Neural cell (in vitro differentiated cells): ENCODE results near the gene BANP. TPM values are rescaled to one million over a fixed set of nuclear protein-coding genes. Genes with fewer than 3 reads are reported as not detected.

ENCODE experiments used
- H2AFZ ChIP-seq: fragments of 200-600, 300-800 bp; sonication (generic), shearing (Covaris generic); 2 replicates; pipeline ENCODE4 v1.6.0; 2014; ENCODE audit warnings: low read depth, mild to moderate bottlenecking, antibody characterized with exemption, low read length, moderate library complexity
- H3F3A ChIP-seq: fragments of 200-600 bp; shearing (Covaris generic); 2 replicates; pipeline ENCODE4 v1.6.1; 2016; ENCODE audit warnings: mild to moderate bottlenecking, moderate library complexity, mixed read lengths, antibody characterized with exemption, low read length; ENCODE audit not compliant: insufficient read depth, poor library complexity, severe bottlenecking
- H3K27ac ChIP-seq: fragments of 200-600, 300-800 bp; sonication (generic), shearing (Covaris generic); 2 replicates; pipeline ENCODE4 v1.5.1; 2014; ENCODE audit warnings: mild to moderate bottlenecking, low read length, moderate library complexity
- H3K27me3 ChIP-seq: fragments of 300-800, 200-600 bp; sonication (generic), shearing (Covaris generic); 2 replicates; pipeline ENCODE4 v1.6.0; 2014; ENCODE audit warnings: mild to moderate bottlenecking, low read depth, low read length, moderate library complexity; ENCODE audit not compliant: insufficient read depth
- H3K36me3 ChIP-seq: fragments of 300-800, 200-600 bp; sonication (generic), shearing (Covaris generic); 2 replicates; pipeline ENCODE4 v1.5.1; 2014; ENCODE audit warnings: mild to moderate bottlenecking, antibody characterized with exemption, low read length, moderate library complexity; ENCODE audit not compliant: insufficient read depth
- H3K4me2 ChIP-seq: fragments of 300-800, 200-600 bp; sonication (generic), shearing (Covaris generic); 2 replicates; pipeline ENCODE4 v1.6.0; 2014; ENCODE audit warnings: mild to moderate bottlenecking, low read length
- H3K4me3 ChIP-seq: fragments of 300-800, 200-600 bp; sonication (generic), shearing (Covaris generic); 2 replicates; pipeline ENCODE4 v1.5.1; 2014; ENCODE audit warnings: mild to moderate bottlenecking, low read length, moderate library complexity
- H3K79me2 ChIP-seq: fragments of 200-600 bp; shearing (Covaris generic); replicated peaks from 2 replicates; pipeline ENCODE4 v1.6.0; 2014; ENCODE audit warnings: mild to moderate bottlenecking, low read length, moderate library complexity; ENCODE audit not compliant: insufficient read depth
- H3K9ac ChIP-seq: fragments of 300-800, 200-600 bp; sonication (generic), shearing (Covaris generic); 2 replicates; pipeline ENCODE4 v1.6.1; 2016; ENCODE audit warnings: mild to moderate bottlenecking, low read length, mixed read lengths
- H3K9me2 ChIP-seq: fragments of 200-600 bp; shearing (Covaris generic); 2 replicates; pipeline ENCODE4 v1.6.1; 2016; ENCODE audit warnings: mild to moderate bottlenecking, low read length, mixed read lengths; ENCODE audit not compliant: insufficient read depth
- H3K9me3 ChIP-seq: fragments of 200-600, 300-800 bp; sonication (generic), shearing (Covaris generic); 2 replicates; pipeline ENCODE4 v1.6.1; 2016; ENCODE audit warnings: mild to moderate bottlenecking, mixed run types, low read length, moderate library complexity, mixed read lengths
- H4K20me1 ChIP-seq: fragments of 200-600 bp; shearing (Covaris generic); 2 replicates; pipeline ENCODE4 v1.6.1; 2016; ENCODE audit warnings: mild to moderate bottlenecking, mixed run types; ENCODE audit not compliant: insufficient read depth
- CTCF ChIP-seq: fragments of 450-650 bp; IDR thresholded peaks from 2 replicates; pipeline ENCODE4 v1.5.1; 2014; ENCODE audit warnings: antibody characterized with exemption, mild to moderate bottlenecking, moderate library complexity; ENCODE audit not compliant: poor library complexity, severe bottlenecking
- EP300 ChIP-seq: fragments of 450-650 bp; conservative IDR thresholded peaks from 2 replicates; pipeline ENCODE4 v1.6.1; 2014; ENCODE audit warnings: antibody characterized with exemption, mild to moderate bottlenecking, moderate library complexity; ENCODE audit not compliant: poor library complexity, severe bottlenecking
- EZH2 ChIP-seq: fragments of 200-600, 300-800 bp; shearing (Covaris generic), sonication (generic); IDR thresholded peaks from 2 replicates; pipeline ENCODE4 v1.6.1; 2014; ENCODE audit warnings: antibody characterized with exemption, low read length, borderline replicate concordance, mild to moderate bottlenecking; ENCODE audit not compliant: insufficient read depth, poor library complexity, severe bottlenecking
- MXI1 ChIP-seq: fragments of 450-650 bp; conservative IDR thresholded peaks from 2 replicates; pipeline ENCODE4 v1.6.1; 2014; ENCODE audit warnings: antibody characterized with exemption, mild to moderate bottlenecking; ENCODE audit not compliant: poor library complexity, severe bottlenecking
- POLR2AphosphoS5 ChIP-seq: IDR thresholded peaks from 2 replicates; pipeline ENCODE4 v1.6.1; 2012
- RAD21 ChIP-seq: fragments of 450-650 bp; conservative IDR thresholded peaks from 2 replicates; pipeline ENCODE4 v1.6.1; 2014; ENCODE audit warnings: antibody characterized with exemption, mild to moderate bottlenecking, moderate library complexity
- REST ChIP-seq: IDR thresholded peaks from 2 replicates; pipeline ENCODE4 v1.6.1; 2012; ENCODE audit warnings: borderline replicate concordance
- SMC3 ChIP-seq: fragments of 450-650 bp; conservative IDR thresholded peaks from 2 replicates; pipeline ENCODE4 v1.6.1; 2014; ENCODE audit warnings: antibody characterized with exemption, mild to moderate bottlenecking, moderate library complexity; ENCODE audit not compliant: poor library complexity
- TAF1 ChIP-seq: IDR thresholded peaks from 2 replicates; pipeline ENCODE4 v1.6.1; 2012; ENCODE audit warnings: low read depth
- polyA plus RNA-seq: library from polyadenylated mRNA; depleted of rRNA; stranded (reverse); fragments of >200 nt; gene quantifications from 2 replicates; pipeline ENCODE4 v1.2.3, GENCODE V29; 2014

Gene BANP
- polyA plus RNA-seq, 1 donor from 2014 or later = 20.6 TPM

GRCh38 chr16:87929986-87930385 lies 21.2 kb upstream of the BANP start:
- Histone ChIP-seq H3K27me3 (no peaks in the 10 kb centered on the region), H3K9me2 (no peaks in the 10 kb centered on the region), H2AFZ (no peak overlapping the region), H3K36me3 (no peaks in the 10 kb centered on the region), H3K9ac (no peak overlapping the region), H3F3A (no peaks in the 10 kb centered on the region), H3K9me3 (no peaks in the 10 kb centered on the region), H4K20me1 (no peaks in the 10 kb centered on the region), H3K27ac (no peak overlapping the region), H3K79me2 (no peaks in the 10 kb centered on the region), H3K4me3 (no peak overlapping the region), H3K4me2 (no peak overlapping the region)
- TF ChIP-seq EP300 (no peak), SMC3 (no peak), MXI1 (no peak), REST (no peak), TAF1 (no peak), POLR2AphosphoS5 (no peak), RAD21 (no peak), CTCF (no peak)

- Histone ChIP-seq H3K9ac (no peak overlapping the region), H3K36me3 (no peaks in the 10 kb centered on the region), H3K27me3 (no peaks in the 10 kb centered on the region), H3K4me2 (no peak overlapping the region), H3F3A (no peaks in the 10 kb centered on the region), H3K27ac (no peak overlapping the region), H3K79me2 (no peaks in the 10 kb centered on the region), H2AFZ (no peak overlapping the region), H4K20me1 (no peaks in the 10 kb centered on the region), H3K9me3 (no peaks in the 10 kb centered on the region), H3K4me3 (no peak overlapping the region), H3K9me2 (no peaks in the 10 kb centered on the region)
- no peak for TF ChIP-seq RAD21
- no peak for TF ChIP-seq REST
- no peak for TF ChIP-seq EP300
- no peak for TF ChIP-seq POLR2AphosphoS5
- no peak for TF ChIP-seq EZH2
- TF ChIP-seq CTCF = no peak
- no peak for TF ChIP-seq TAF1
- TF ChIP-seq MXI1 = no peak
- TF ChIP-seq SMC3 = no peak
These were observed 20.8 kb upstream of the BANP start for GRCh38 chr16:87930456-87930855.
